Peyer's patch (tissue), 4 donors: ENCODE data around the gene TPTE2. TPM values are rescaled to one million over a fixed set of nuclear protein-coding genes. Genes with fewer than 3 reads are reported as not detected.

Experiments used
- DNase-seq, 3 donors: peaks; one replicate each; pipeline ENCODE4 v3.0.0-alpha.2; 2017 to 2019
- H3K27ac ChIP-seq, 4 donors: fragments of 200-600 bp; sonication (generic); one replicate each; pipeline ENCODE4 v1.5.1; 2016 to 2019
- H3K27me3 ChIP-seq, 2 donors: fragments of 200-600 bp; sonication (generic); one replicate each; pipeline ENCODE4 v1.5.1; 2019
- H3K36me3 ChIP-seq, 3 donors: fragments of 200-600 bp; sonication (generic); one replicate each; pipeline ENCODE4 v1.5.1; 2016 to 2019
- H3K4me1 ChIP-seq, 4 donors: fragments of 200-600 bp; sonication (generic); one replicate each; pipeline ENCODE4 v1.5.1; 2016 to 2019
- H3K4me3 ChIP-seq, 4 donors: fragments of 200-600 bp; sonication (generic); 1 replicate in 3 of 4; 2 replicates in 1 of 4; pipeline ENCODE4 v1.5.1; 2016 to 2019; ENCODE audit warnings: mild to moderate bottlenecking in 1 of 4
- H3K9me3 ChIP-seq, 4 donors: fragments of 200-600 bp; sonication (generic); one replicate each; pipeline ENCODE4 v1.5.1; 2016 to 2019; ENCODE audit warnings: mild to moderate bottlenecking in 1 of 4
- POLR2A ChIP-seq, 2 donors: fragments of 450-650 bp; IDR thresholded peaks; one replicate each; pipeline ENCODE4 v1.5.1; 2017; ENCODE audit warnings: antibody characterized with exemption in 2 of 2, mild to moderate bottlenecking in 2 of 2, moderate library complexity in 2 of 2
- total RNA-seq, 4 donors: library from RNA; depleted of rRNA; stranded (reverse); fragments of >200 nt; gene quantifications; one replicate each; pipeline ENCODE4 v1.1.0, GENCODE V29; 2016
- TF ChIP-seq, protein P1 (sequence below), 6 experiments: fragments of 450-650 bp in 4 of 6; fragments of 200-600 bp in 2 of 6; sonication (generic) in 1 of 6; IDR thresholded peaks; one replicate each; pipeline ENCODE4 v1.5.1; 2017 to 2019; ENCODE audit warnings: antibody characterized with exemption in 6 of 6, mild to moderate bottlenecking in 3 of 6, moderate library complexity in 1 of 6

Gene TPTE2
- total RNA-seq, 4 donors from 2014 or later, result not detected

DNA sequence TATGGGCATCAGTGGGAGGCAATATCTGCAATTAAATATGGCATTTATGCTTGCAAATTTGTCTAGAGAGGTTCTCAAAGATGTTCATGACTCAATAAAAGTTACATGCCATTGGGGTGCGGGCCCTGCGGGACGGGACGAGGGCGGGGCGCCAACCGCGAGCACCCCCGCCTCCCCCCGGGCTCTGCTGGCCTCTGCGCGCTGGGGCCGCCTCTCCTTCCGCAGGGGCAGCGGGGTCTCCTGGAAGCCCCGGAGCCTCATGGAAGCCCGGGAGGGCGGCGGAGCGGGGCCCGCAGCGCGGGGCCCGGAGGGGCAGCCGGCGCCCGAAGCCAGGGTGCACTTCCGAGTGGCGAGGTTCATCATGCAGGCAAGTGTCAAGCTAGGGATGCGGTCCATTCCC lies 179.2 kb downstream of the TPTE2 start:
- no peaks in the 10 kb centered on the region for H3K36me3 ChIP-seq
- TF ChIP-seq, protein P1, sequence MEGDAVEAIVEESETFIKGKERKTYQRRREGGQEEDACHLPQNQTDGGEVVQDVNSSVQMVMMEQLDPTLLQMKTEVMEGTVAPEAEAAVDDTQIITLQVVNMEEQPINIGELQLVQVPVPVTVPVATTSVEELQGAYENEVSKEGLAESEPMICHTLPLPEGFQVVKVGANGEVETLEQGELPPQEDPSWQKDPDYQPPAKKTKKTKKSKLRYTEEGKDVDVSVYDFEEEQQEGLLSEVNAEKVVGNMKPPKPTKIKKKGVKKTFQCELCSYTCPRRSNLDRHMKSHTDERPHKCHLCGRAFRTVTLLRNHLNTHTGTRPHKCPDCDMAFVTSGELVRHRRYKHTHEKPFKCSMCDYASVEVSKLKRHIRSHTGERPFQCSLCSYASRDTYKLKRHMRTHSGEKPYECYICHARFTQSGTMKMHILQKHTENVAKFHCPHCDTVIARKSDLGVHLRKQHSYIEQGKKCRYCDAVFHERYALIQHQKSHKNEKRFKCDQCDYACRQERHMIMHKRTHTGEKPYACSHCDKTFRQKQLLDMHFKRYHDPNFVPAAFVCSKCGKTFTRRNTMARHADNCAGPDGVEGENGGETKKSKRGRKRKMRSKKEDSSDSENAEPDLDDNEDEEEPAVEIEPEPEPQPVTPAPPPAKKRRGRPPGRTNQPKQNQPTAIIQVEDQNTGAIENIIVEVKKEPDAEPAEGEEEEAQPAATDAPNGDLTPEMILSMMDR (IDR thresholded peaks at IDR 0.05), result no peak
- TF ChIP-seq POLR2A (IDR thresholded peaks at IDR 0.05), result no peak
- no peaks in the 10 kb centered on the region for H3K9me3 ChIP-seq
- H3K27ac ChIP-seq, result no peak overlapping the region
- DNase-seq, result no peak
- H3K27me3 ChIP-seq, result no peaks in the 10 kb centered on the region
- H3K4me3 ChIP-seq, result no peak overlapping the region
- no peaks in the 10 kb centered on the region for H3K4me1 ChIP-seq

Other genes with a start within 250 kb of the TPTE2 start
- gene MPHOSPH8, start 72.1 kb upstream of the TPTE2 start, total RNA-seq, result 100 to 1,000 TPM in 1 of 4 donors, 10 to 100 TPM in 3; 33.1 to 117 (median 45.6) TPM
- gene PSPC1, start 221.4 kb upstream of the TPTE2 start, total RNA-seq, result 100 to 1,000 TPM in 1 of 4 donors, 10 to 100 TPM in 3; 39.6 to 337 (median 67.3) TPM